Spleen (tissue), 11 donors: ENCODE data around the gene CFAP74. TPM values are rescaled to one million over a fixed set of nuclear protein-coding genes. Genes with fewer than 3 reads are reported as not detected.

Experiments used
- DNase-seq: peaks from one replicate; pipeline ENCODE4 v3.0.0-alpha.2; 2020
- H3K27ac ChIP-seq, 8 donors: fragments of 200-600 bp; sonication (generic) in 7 of 8; 1 replicate in 4 of 8; 2 replicates in 4 of 8; pipeline versions ENCODE4 v1.5.0 to v1.8.0; 2016 to 2021; ENCODE audit warnings: inconsistent platforms in 4 of 8, mild to moderate bottlenecking in 4 of 8, moderate library complexity in 1 of 8
- H3K27me3 ChIP-seq, 7 donors: fragments of 200-600 bp; sonication (generic) in 6 of 7; replicated peaks in 1 of 7; 1 replicate in 4 of 7; 2 replicates in 3 of 7; pipeline versions ENCODE4 v1.5.0 to v1.8.0; 2016 to 2021; ENCODE audit warnings: inconsistent platforms in 3 of 7, mild to moderate bottlenecking in 1 of 7
- H3K36me3 ChIP-seq, 6 donors: fragments of 200-600 bp; sonication (generic) in 5 of 6; 1 replicate in 4 of 6; 2 replicates in 2 of 6; pipeline versions ENCODE4 v1.5.0 to v1.8.0; 2016 to 2021; ENCODE audit warnings: inconsistent platforms in 2 of 6
- H3K4me1 ChIP-seq, 6 donors: fragments of 200-600 bp; sonication (generic) in 5 of 6; 1 replicate in 3 of 6; 2 replicates in 3 of 6; pipeline versions ENCODE4 v1.5.0 to v1.8.0; 2016 to 2021; ENCODE audit warnings: inconsistent platforms in 3 of 6
- H3K4me3 ChIP-seq, 8 donors: fragments of 200-600 bp; sonication (generic) in 7 of 8; 1 replicate in 4 of 8; 2 replicates in 4 of 8; pipeline versions ENCODE4 v1.5.0 to v1.8.0; 2016 to 2021; ENCODE audit warnings: inconsistent platforms in 4 of 8, mild to moderate bottlenecking in 4 of 8, moderate library complexity in 2 of 8
- H3K9me3 ChIP-seq, 8 donors: fragments of 200-600 bp; sonication (generic) in 7 of 8; 1 replicate in 4 of 8; 2 replicates in 4 of 8; pipeline versions ENCODE4 v1.5.0 to v1.8.0; 2016 to 2021; ENCODE audit warnings: inconsistent platforms in 4 of 8
- CTCF ChIP-seq, 11 experiments: fragments of 200-600 bp in 7 of 11; fragments of 450-650 bp in 4 of 11; sonication (generic) in 4 of 11; IDR thresholded peaks in 8 of 11; conservative IDR thresholded peaks in 3 of 11; 1 replicate in 7 of 11; 2 replicates in 4 of 11; pipeline versions ENCODE4 v1.4.0 to v1.8.0; 2016 to 2021; ENCODE audit warnings: antibody characterized with exemption in 11 of 11, inconsistent platforms in 4 of 11, mild to moderate bottlenecking in 1 of 11
- POLR2A ChIP-seq, 3 donors: fragments of 450-650 bp; IDR thresholded peaks; one replicate each; pipeline ENCODE4 v1.5.1; 2017; ENCODE audit warnings: antibody characterized with exemption in 3 of 3, mild to moderate bottlenecking in 1 of 3
- POLR2AphosphoS5 ChIP-seq, 3 donors: sonication (generic); formaldehyde crosslinking; IDR thresholded peaks; one replicate each; pipeline ENCODE4 v1.5.1; 2017; ENCODE audit warnings: antibody characterized with exemption in 3 of 3
- WGBS, 5 donors: extraction: QIAGEN DNeasy Blood & Tissue Kit in 3 of 5; methylation state at CpG; one replicate each; pipeline versions ENCODE4 v1.1.5 to v1.1.7; 2013 to 2018; 5-methylcytosine and 5-hydroxymethylcytosine counted together
- intact Hi-C: fragments of 100-400 bp; cut with DNase I; formaldehyde crosslinking; loops from one replicate; pipeline ENCODE4 v1.15.0; 2023; ENCODE audit warnings: low total_unique reads
- polyA plus RNA-seq, 3 donors: library from polyadenylated mRNA; stranded (reverse); fragments of 200-250 nt; gene quantifications; one replicate each; pipeline ENCODE4 v1.2.1, GENCODE V29; 2013
- total RNA-seq, 7 donors: library from RNA; depleted of rRNA in 3 of 7; stranded (reverse); fragments of >200 nt in 3 of 7; fragmentation: NEBNext Ultra II Directional in 4 of 7; extraction: Animal tissue kit (Norgen Biotek cat#: 25700) in 4 of 7; gene quantifications; one replicate each; pipeline versions ENCODE4 v1.1.0 to v1.2.1, GENCODE V29; 2016 to 2021
- donor health status: healthy with polysubstance abuse.
- donor health status: DM: no; HTN: no; CAD: no; lungs with moderate emphysema.
- donor health status: DM: no; HTN: no; CAD: no.
- donor health status: Bipolar disorder and iron deficiency.
- donor health status: healthy.
- donor health status: DM: no; HTN: no; CAD: no.
- donor health status: DM: yes; HTN: yes; CAD: no.

Gene CFAP74
- total and polyA plus RNA-seq, 10 donors, result 0.03 to 0.32 (median 0.14) TPM; not detected in 4

GRCh38 chr1:1975535-1975934, 28.1 kb downstream of the CFAP74 start:
- no peak overlapping the region for H3K27ac ChIP-seq
- H3K27me3 ChIP-seq, result peaks cover 0 to 38% (median 0%) of the 10 kb centered on the region in 7 donors
- TF ChIP-seq POLR2AphosphoS5 (IDR thresholded peaks at IDR 0.05), result no peak
- no peak for TF ChIP-seq CTCF (IDR thresholded peaks at IDR 0.05 in 8 of 11, conservative IDR thresholded peaks at IDR 0.05 in 3 of 11)
- no peak for TF ChIP-seq POLR2A (IDR thresholded peaks at IDR 0.05)
- WGBS, 5 donors, result 64 to 69% (median 65%) methylated on average over 14 of the region's 14 CpGs
- no peaks in the 10 kb centered on the region for H3K36me3 ChIP-seq
- H3K4me1 ChIP-seq, result no peaks in the 10 kb centered on the region
- DNase-seq, result no peak
- no peak overlapping the region for H3K4me3 ChIP-seq
- intact Hi-C loops, result no loop called here
- H3K9me3 ChIP-seq, result no peaks in the 10 kb centered on the region

GRCh38 chr1:1974834-1975233, 28.8 kb downstream of the CFAP74 start:
- peaks cover 0 to 38% (median 0%) of the 10 kb centered on the region in 7 donors for H3K27me3 ChIP-seq

GRCh38 chr1:1973716-1974642, 29.6 kb downstream of the CFAP74 start:
- intact Hi-C loops, result no loop called here
- TF ChIP-seq POLR2A (IDR thresholded peaks at IDR 0.05), result no peak
- H3K4me3 ChIP-seq, result no peak overlapping the region
- H3K27me3 ChIP-seq, result peaks cover 0 to 38% (median 0%) of the 10 kb centered on the region in 7 donors
- 85 to 89% (median 87%) methylated on average over 19 to 34 of the region's 34 CpGs for WGBS, 5 donors
- H3K9me3 ChIP-seq, result no peaks in the 10 kb centered on the region
- H3K4me1 ChIP-seq, result no peaks in the 10 kb centered on the region
- H3K36me3 ChIP-seq, result no peaks in the 10 kb centered on the region
- no peak overlapping the region for H3K27ac ChIP-seq
- no peak for DNase-seq

More at GRCh38 chr1:1974834-1975233, 28.8 kb downstream of the CFAP74 start:
- Histone ChIP-seq H3K27ac (no peak overlapping the region), H3K4me1 (no peaks in the 10 kb centered on the region), H3K4me3 (no peak overlapping the region), H3K9me3 (no peaks in the 10 kb centered on the region), H3K36me3 (no peaks in the 10 kb centered on the region)
- 82 to 85% (median 85%) methylated on average over 16 to 22 of the region's 22 CpGs for WGBS, 5 donors
- no peak for DNase-seq
- intact Hi-C loops, result no loop called here
- TF ChIP-seq CTCF (IDR thresholded peaks at IDR 0.05 in 8 of 11, conservative IDR thresholded peaks at IDR 0.05 in 3 of 11) (no peak), POLR2A (IDR thresholded peaks at IDR 0.05) (no peak), POLR2AphosphoS5 (IDR thresholded peaks at IDR 0.05) (no peak)

GRCh38 chr1:1972976-1973715, 30.4 kb downstream of the CFAP74 start:
- Histone ChIP-seq H3K27ac (no peak overlapping the region), H3K4me3 (no peak overlapping the region), H3K9me3 (no peaks in the 10 kb centered on the region), H3K27me3 (peaks cover 0 to 46% (median 0%) of the 10 kb centered on the region in 7 donors), H3K4me1 (no peaks in the 10 kb centered on the region), H3K36me3 (no peaks in the 10 kb centered on the region)
- no peak for DNase-seq
- WGBS, 5 donors, result 73 to 80% (median 77%) methylated on average over 11 to 22 of the region's 22 CpGs
- TF ChIP-seq POLR2AphosphoS5 (IDR thresholded peaks at IDR 0.05), result no peak
- no peak for TF ChIP-seq CTCF (IDR thresholded peaks at IDR 0.05 in 8 of 11, conservative IDR thresholded peaks at IDR 0.05 in 3 of 11)
- no peak for TF ChIP-seq POLR2A (IDR thresholded peaks at IDR 0.05)
- intact Hi-C loops, result no loop called here
